HG03135 (cell line): ENCODE results near the gene ITPR3.

ENCODE experiments used
- ATAC-seq: cut with Tn5 transposase; IDR thresholded peaks from one replicate; pipeline ENCODE4 v1.9.1; 2021; ENCODE audit warnings: mild to moderate bottlenecking, moderate library complexity; ENCODE audit not compliant: unreplicated experiment

Gene ITPR3

GRCh38 chr6:33664506-33665057 lies 43.5 kb downstream of the ITPR3 start:
- ATAC-seq, result no peak

GRCh38 chr6:33665957-33666356 lies 44.8 kb downstream of the ITPR3 start:
- ATAC-seq, result no peak

- no peak for ATAC-seq
Measured at GRCh38 chr6:33667072-33667471, 46.0 kb downstream of the ITPR3 start.

DNA sequence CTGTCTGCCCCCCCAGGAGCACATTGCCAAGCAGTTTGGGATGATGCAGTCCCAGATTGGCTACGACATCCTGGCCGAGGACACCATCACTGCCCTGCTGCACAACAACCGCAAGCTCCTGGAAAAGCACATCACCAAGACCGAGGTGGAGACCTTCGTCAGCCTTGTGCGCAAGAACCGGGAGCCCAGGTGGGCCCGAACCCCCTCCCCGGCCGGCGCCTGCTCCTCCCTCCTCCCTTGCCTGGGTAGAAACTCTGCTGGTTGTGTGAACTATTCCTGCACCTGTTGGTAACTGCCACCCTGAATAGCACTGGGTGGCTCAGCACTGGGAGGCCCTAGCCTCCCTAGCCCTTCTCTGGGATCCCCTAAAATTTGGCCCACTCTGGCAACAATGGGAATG lies 46.7 kb downstream of the ITPR3 start:
- no peak for ATAC-seq

GRCh38 chr6:33668328-33668727 lies 47.2 kb downstream of the ITPR3 start:
- no peak for ATAC-seq

DNA sequence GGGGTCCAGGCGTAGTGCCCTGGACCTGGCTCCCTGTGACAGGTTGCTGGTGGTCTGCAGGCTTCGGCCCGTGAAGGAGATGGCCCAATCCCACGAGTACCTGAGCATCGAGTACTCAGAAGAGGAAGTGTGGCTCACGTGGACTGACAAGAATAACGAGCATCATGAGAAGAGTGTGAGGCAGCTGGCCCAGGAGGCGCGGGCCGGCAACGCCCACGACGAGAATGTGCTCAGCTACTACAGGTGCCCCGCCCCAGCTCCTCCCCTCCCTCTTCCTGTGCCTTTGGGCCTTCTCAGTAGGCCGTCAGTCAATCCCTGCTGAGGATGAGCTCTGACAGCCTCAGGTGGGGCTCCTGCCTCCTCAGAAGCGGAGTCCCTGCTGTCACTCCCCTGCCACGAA lies 47.8 kb downstream of the ITPR3 start:
- ATAC-seq, result no peak

GRCh38 chr6:33670086-33670660 lies 49.1 kb downstream of the ITPR3 start:
- ATAC-seq, result no peak

- ATAC-seq, result no peak
Measured at GRCh38 chr6:33670971-33671743, 50.0 kb downstream of the ITPR3 start.

GRCh38 chr6:33671744-33672072 lies 50.6 kb downstream of the ITPR3 start:
- ATAC-seq, result no peak

GRCh38 chr6:33672808-33673207 lies 51.7 kb downstream of the ITPR3 start:
- ATAC-seq, result no peak

DNA sequence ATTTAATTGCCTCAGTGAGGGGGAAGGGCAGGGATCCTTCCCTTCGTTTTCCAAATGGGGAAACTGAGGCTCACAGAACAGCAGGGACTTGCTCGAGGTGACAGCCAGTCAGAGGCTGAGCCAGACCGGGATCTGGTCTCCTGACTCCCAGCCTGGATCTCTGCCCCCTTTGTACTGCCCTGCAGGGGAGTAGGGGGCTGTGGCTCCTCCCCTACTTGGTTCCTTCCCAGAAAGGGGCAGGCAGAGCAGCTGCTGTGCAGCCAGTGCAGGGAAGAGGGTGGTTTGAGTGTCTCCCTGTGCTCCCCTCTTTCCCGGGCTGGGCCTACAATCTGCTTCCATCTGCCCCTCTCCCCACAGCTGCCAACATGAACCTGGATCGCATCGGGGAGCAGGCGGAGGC lies 52.7 kb downstream of the ITPR3 start:
- no peak for ATAC-seq

GRCh38 chr6:33675968-33676367 lies 54.8 kb downstream of the ITPR3 start:
- no peak for ATAC-seq

GRCh38 chr6:33676416-33677142 lies 55.5 kb downstream of the ITPR3 start:
- no peak for ATAC-seq

- ATAC-seq, result no peak
Measured at GRCh38 chr6:33677143-33677660, 56.1 kb downstream of the ITPR3 start.

DNA sequence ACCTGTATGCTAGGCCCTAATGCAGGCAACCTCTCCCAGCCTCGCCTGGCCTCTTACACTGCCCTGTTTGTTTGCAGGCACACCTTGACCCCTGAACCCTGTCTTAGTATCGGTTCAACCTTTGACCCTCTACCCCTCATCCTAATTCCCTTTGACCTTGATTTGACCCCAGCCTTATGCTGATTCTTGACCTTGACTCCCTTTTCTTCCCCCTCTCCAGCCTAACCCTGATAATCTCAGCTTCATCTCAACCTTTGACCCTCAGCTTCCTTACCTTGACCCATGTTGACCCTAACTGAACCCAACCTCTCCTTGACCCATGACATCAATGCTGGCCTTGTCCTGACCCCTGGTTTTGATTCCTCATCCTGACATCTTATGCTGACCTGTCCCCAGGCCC lies 56.6 kb downstream of the ITPR3 start:
- no peak for ATAC-seq

DNA sequence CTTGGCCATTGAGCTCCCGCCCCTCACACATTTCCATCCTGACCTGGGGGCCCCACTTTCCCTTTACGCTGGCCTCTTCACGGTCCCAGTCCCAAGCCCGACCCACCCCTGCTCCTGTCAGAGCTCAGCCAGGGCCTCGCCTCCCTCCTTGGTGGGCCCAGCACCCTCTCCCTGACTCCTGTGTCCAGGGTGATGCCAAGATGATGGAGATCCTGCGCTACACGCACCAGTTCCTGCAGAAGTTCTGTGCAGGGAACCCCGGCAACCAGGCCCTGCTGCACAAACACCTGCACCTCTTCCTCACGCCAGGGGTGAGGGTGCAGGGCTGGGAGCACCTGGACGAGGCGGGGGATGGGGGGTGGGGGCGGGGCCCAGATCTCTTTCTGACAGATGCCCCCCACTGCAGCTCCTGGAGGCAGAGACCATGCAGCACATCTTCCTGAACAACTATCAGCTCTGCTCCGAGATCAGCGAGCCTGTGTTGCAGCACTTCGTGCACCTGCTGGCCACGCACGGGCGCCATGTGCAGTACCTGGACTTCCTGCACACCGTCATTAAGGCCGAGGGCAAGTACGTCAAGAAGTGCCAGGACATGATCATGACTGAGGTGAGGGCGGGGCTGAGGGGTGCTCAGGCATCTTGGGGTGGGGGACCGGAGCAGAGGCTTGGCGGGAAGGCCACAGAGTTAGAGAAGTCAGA lies 57.3 kb downstream of the ITPR3 start:
- no peak for ATAC-seq

- ATAC-seq, result no peak
Measured at GRCh38 chr6:33678932-33679490, 57.9 kb downstream of the ITPR3 start.

DNA sequence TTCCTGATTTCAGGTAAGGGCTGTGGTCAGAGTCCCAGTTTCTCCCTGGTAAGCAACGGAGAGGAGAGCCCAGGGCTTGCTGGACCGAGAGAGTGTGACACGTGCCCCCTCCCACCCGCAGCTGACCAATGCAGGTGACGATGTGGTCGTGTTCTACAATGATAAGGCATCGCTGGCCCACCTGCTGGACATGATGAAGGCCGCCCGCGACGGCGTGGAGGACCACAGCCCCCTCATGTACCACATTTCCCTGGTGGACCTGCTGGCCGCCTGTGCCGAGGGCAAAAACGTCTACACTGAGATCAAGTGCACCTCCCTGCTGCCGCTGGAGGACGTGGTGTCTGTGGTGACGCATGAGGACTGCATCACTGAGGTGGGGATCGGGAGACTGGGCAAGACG lies 58.6 kb downstream of the ITPR3 start:
- ATAC-seq, result no peak

- no peak for ATAC-seq
Measured at GRCh38 chr6:33682341-33682740, 61.2 kb downstream of the ITPR3 start.

GRCh38 chr6:33683051-33683571 lies 62.0 kb downstream of the ITPR3 start:
- no peak for ATAC-seq
